ENCODE measurements around the gene NARF.

GRCh38 chr17:82479602-82480001 is 21.1 kb downstream of the NARF start:
- TF ChIP-seq POLR2A (IDR thresholded peaks at IDR 0.05; ENCODE audit: low read depth, low read length) (no peak), POLR2AphosphoS5 (IDR thresholded peaks at IDR 0.05; ENCODE audit: low read depth, low read length) (no peak), SPI1 (IDR thresholded peaks at IDR 0.05; ENCODE audit: low read depth, low read length) (no peak), PAX5 (IDR thresholded peaks at IDR 0.05; ENCODE audit: insufficient read depth, low read length, severe bottlenecking) (no peak), POU2F2 (IDR thresholded peaks at IDR 0.05; ENCODE audit: low read depth, low read length) (no peak), TAF1 (IDR thresholded peaks at IDR 0.05; ENCODE audit: low read depth, low read length) (no peak)

Measured in GM12891 (cell line).